Measurements from ENCODE around the gene UXS1. TPM values are rescaled to one million over a fixed set of nuclear protein-coding genes. Genes with fewer than 3 reads are reported as not detected.

The UXS1 gene
- total and polyA plus RNA-seq, 2 of the 8 experiments (the other 6 are each of a cell fraction or from before 2014, with no cell fraction given): 44.5 to 63.4 TPM

DNA sequence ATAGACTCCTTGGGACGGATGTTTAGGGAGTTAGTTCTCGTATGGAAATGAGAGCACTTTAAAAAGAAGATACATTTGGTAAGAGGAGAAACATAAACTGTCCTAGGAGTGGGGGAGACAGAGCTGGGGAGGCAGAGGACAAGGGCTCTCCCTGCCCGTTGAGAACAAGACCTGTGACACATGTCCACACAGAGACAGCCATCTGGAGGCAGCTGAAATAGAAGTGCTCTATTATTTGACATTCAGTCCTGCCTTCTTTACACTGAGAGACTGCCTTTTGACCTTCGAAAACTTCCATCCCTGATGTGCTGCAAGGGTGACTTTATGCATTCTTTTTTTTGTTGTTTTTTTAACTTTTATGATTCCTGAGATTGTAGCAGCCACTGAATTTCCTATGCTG lies 150.1 kb downstream of the UXS1 start:
- TF ChIP-seq BRCA1 (IDR thresholded peaks at IDR 0.05; ENCODE audit: low read depth, low read length): no peak
- TF ChIP-seq POLR2AphosphoS5 (IDR thresholded peaks at IDR 0.05; ENCODE audit: low read depth, low read length): no peak
- no peak for DNase-seq (ENCODE audit: low read depth in 1 of 2, low spot score in 2 of 2)
- Histone ChIP-seq H2BK5ac (ENCODE audit: low read depth, low read length) (no peak overlapping the region), H3K23ac (ENCODE audit: insufficient read length) (no peak overlapping the region), H3K4me2 (ENCODE audit: insufficient read depth in 1 of 2, low read depth in 2 of 2, low read length in 2 of 2) (no peak overlapping the region), H3K36me3 (ENCODE audit: control insufficient read depth in 2 of 4, insufficient read depth in 4 of 4, low read length in 3 of 4) (no peaks in the 10 kb centered on the region), H3K23me2 (ENCODE audit: low read depth, low read length) (no peaks in the 10 kb centered on the region), H3K56ac (replicated peaks; ENCODE audit: insufficient read length, low read depth, low read length) (no peak overlapping the region), H3K18ac (ENCODE audit: extremely low read depth, low read length) (no peak overlapping the region), H4K8ac (ENCODE audit: extremely low read depth, insufficient read depth, low read length) (no peak overlapping the region), H3K4me3 (ENCODE audit: extremely low read depth in 1 of 4, insufficient read depth in 2 of 4, low read depth in 3 of 4, low read length in 4 of 4) (no peak overlapping the region), H2AFZ (ENCODE audit: low read length) (0 out of 2 replicates have a peak overlapping the region, but pooled peaks have one; percentile 18), H2BK20ac (ENCODE audit: low read length) (no peak overlapping the region), H2BK12ac (ENCODE audit: low read depth, low read length) (no peak overlapping the region), H3K4me1 (replicated peaks in 1 of 4; ENCODE audit: control insufficient read depth in 3 of 4, insufficient read depth in 4 of 4, low read length in 3 of 4) (no peaks in the 10 kb centered on the region), H2AK5ac (ENCODE audit: low read depth, low read length) (no peak overlapping the region), H3K9me3 (ENCODE audit: insufficient read depth in 2 of 2, low read depth in 1 of 2, low read length in 1 of 2) (no peaks in the 10 kb centered on the region), H3K79me2 (ENCODE audit: control insufficient read depth in 1 of 2, insufficient read depth in 2 of 2, low read length in 2 of 2) (no peaks in the 10 kb centered on the region), H3K27me3 (replicated peaks in 1 of 4; ENCODE audit: control insufficient read depth in 3 of 4, extremely low read depth in 1 of 4, insufficient read depth in 3 of 4, low read length in 3 of 4) (no peaks in the 10 kb centered on the region), H2BK120ac (replicated peaks; ENCODE audit: low read depth, low read length) (no peak overlapping the region), H4K91ac (replicated peaks; ENCODE audit: insufficient read length, low read length) (no peak overlapping the region), H2BK15ac (ENCODE audit: low read length) (no peak overlapping the region), H3K79me1 (ENCODE audit: low read depth, low read length) (no peaks in the 10 kb centered on the region), H3K27ac (ENCODE audit: low read depth, low read length) (no peak overlapping the region), H3K9ac (replicated peaks in 1 of 4; ENCODE audit: extremely low read depth in 1 of 4, low read depth in 3 of 4, low read length in 3 of 4) (no peak overlapping the region), H3K14ac (ENCODE audit: insufficient read length) (no peak overlapping the region), H3K4ac (replicated peaks; ENCODE audit: insufficient read length, low read depth, low read length) (no peak overlapping the region), H4K20me1 (replicated peaks in 1 of 2; ENCODE audit: control insufficient read depth in 1 of 2, insufficient read depth in 2 of 2, low read length in 2 of 2) (no peaks in the 10 kb centered on the region), H4K5ac (ENCODE audit: insufficient read length, low read depth, low read length) (no peak overlapping the region)
- 83% methylated on average over 4 of the region's 4 CpGs; no CpG with 5 or more reads in 1 of the 2 experiments for WGBS, 2 experiments (ENCODE audit: extremely low coverage in 1 of 2, insufficient coverage in 1 of 2, insufficient read length in 1 of 2, insufficient replicate concordance in 2 of 2, low coverage in 1 of 2, low lambda C conversion rate in 2 of 2, missing lambda C conversion rate in 1 of 2)
- FAIRE-seq: no peak
- CTCF ChIA-PET (ENCODE audit: partially characterized antibody): interaction anchor here (0.7 kb wide), 1 partner anchor 8 kb away, joined by 3 read pairs; no protein-coding TSS in a partner anchor
- POLR2A ChIA-PET (ENCODE audit: partially characterized antibody): no interaction called here

Measured in H1 (cell line).